ENCODE results near the gene FLNC. TPM values are rescaled to one million over a fixed set of nuclear protein-coding genes. Genes with fewer than 3 reads are reported as not detected.

The FLNC gene
- total and polyA plus RNA-seq, 9 of the 15 experiments (the other 6 are each of a cell fraction or from before 2014, with no cell fraction given), result 0.90 to 155 (median 28.8) TPM

GRCh38 chr7:128879939-128880746 lies 49.9 kb downstream of the FLNC start (continued):
- TF ChIP-seq UBTF (IDR thresholded peaks at IDR 0.05; ENCODE audit: borderline replicate concordance in 1 of 2, low read depth in 2 of 2, low read length in 2 of 2) (no peak), PHF21A (IDR thresholded peaks at IDR 0.05; ENCODE audit: borderline replicate concordance, low read depth) (no peak), STAT6 (CRISPR knock-in tag; IDR thresholded peaks at IDR 0.05) (no peak), CUX1 (CRISPR knock-in tag; IDR thresholded peaks at IDR 0.05) (no peak), ZBTB26 (CRISPR knock-in tag; IDR thresholded peaks at IDR 0.05) (no peak), STAG1 (CRISPR knock-in tag; IDR thresholded peaks at IDR 0.05; ENCODE audit: borderline replicate concordance) (peak; percentile 99), CEBPB (tag; IDR thresholded peaks at IDR 0.05) (no peak), ETV1 (tag; conservative IDR thresholded peaks at IDR 0.05; ENCODE audit: low read depth) (no peak), DDX20 (tag; IDR thresholded peaks at IDR 0.05; ENCODE audit: low read depth) (no peak), ZNF444 (CRISPR knock-in tag; IDR thresholded peaks at IDR 0.05) (no peak), ASH1L (IDR thresholded peaks at IDR 0.05; ENCODE audit: borderline replicate concordance, low read depth, partially characterized antibody) (no peak), ZNF24 (IDR thresholded peaks at IDR 0.05) (peak; percentile 70; the same call in 1 of the 2 replicates), CC2D1A (IDR thresholded peaks at IDR 0.05) (peak; percentile 90), HDAC8 (tag; IDR thresholded peaks at IDR 0.05) (no peak)
